B cell (primary cell): ENCODE data around the gene ARHGEF33. TPM values are rescaled to one million over a fixed set of nuclear protein-coding genes. Genes with fewer than 3 reads are reported as not detected.
"Not testable (repeated sequence)": the region's sequence is repeated elsewhere in the genome, so short reads cannot be mapped to it uniquely, and the experiment has no call there.

Experiments
- ATAC-seq: fragments of 200-7000 bp; cut with Tn5 transposase; one replicate; pipeline ENCODE4 v1.10.0; 2021; ENCODE audit warnings: low read depth, mild to moderate bottlenecking, moderate number of reproducible peaks, moderate library complexity
- CTCF ChIA-PET: fragments of 350-600 bp; sonication (Branson Sonifier 250); formaldehyde crosslinking; loops from one replicate; lab custom pipeline; 2021; ENCODE audit warnings: antibody characterized with exemption, inconsistent platforms; lab: Charles Lee
- POLR2A ChIA-PET: fragments of 350-600 bp; sonication (Branson Sonifier 250); formaldehyde crosslinking; loops from one replicate; lab custom pipeline; 2021; ENCODE audit warnings: antibody characterized with exemption; lab: Charles Lee
- DNase-seq: peaks from one replicate; pipeline ENCODE4 v3.0.0; 2013
- H2AFZ ChIP-seq: 2 replicates; pipeline ENCODE4 v1.6.1; 2012; ENCODE audit warnings: mild to moderate bottlenecking, low read depth, low read length; ENCODE audit not compliant: insufficient read depth, poor library complexity, severe bottlenecking
- H3K27ac ChIP-seq, 2 donors: 1 replicate in 1 of 2; 2 replicates in 1 of 2; pipeline ENCODE4 v1.5.1; 2012 to 2013; ENCODE audit warnings: low read length in 2 of 2, mild to moderate bottlenecking in 2 of 2, moderate library complexity in 1 of 2
- H3K27me3 ChIP-seq, 4 experiments: fragments of 200-600 bp in 1 of 4; sonication (generic) in 1 of 4; replicated peaks in 1 of 4; 1 replicate in 2 of 4; 2 replicates in 2 of 4; pipeline versions ENCODE4 v1.6.1 to v1.7.0; 2013 to 2016; ENCODE audit warnings: low read length in 3 of 4, mild to moderate bottlenecking in 2 of 4, mixed read lengths in 1 of 4, moderate library complexity in 1 of 4; ENCODE audit not compliant: insufficient read depth in 4 of 4, control insufficient read depth in 3 of 4; ENCODE audit errors: control extremely low read depth in 1 of 4
- H3K36me3 ChIP-seq, 2 experiments: replicated peaks in 1 of 2; 1 replicate in 1 of 2; 2 replicates in 1 of 2; pipeline versions ENCODE4 v1.6.1 to v1.7.1; 2013; ENCODE audit warnings: low read length in 1 of 2; ENCODE audit not compliant: insufficient read depth in 2 of 2, control insufficient read depth in 1 of 2; ENCODE audit errors: control extremely low read depth in 1 of 2, extremely low read depth in 1 of 2
- H3K4me1 ChIP-seq, 2 donors: fragments of 200-600 bp in 1 of 2; sonication (generic) in 1 of 2; 1 replicate in 1 of 2; 2 replicates in 1 of 2; pipeline versions ENCODE4 v1.5.1 to v1.6.1; 2013 to 2017; ENCODE audit warnings: low read length in 2 of 2; ENCODE audit not compliant: control insufficient read depth in 2 of 2, insufficient read depth in 2 of 2
- H3K4me2 ChIP-seq: replicated peaks from 2 replicates; pipeline ENCODE3; 2012; ENCODE audit warnings: mild to moderate bottlenecking, low read depth, low read length; ENCODE audit not compliant: poor library complexity, severe bottlenecking
- H3K4me3 ChIP-seq, 5 experiments: fragments of 200-600 bp in 1 of 5; sonication (generic) in 1 of 5; 1 replicate in 3 of 5; 2 replicates in 2 of 5; pipeline versions ENCODE4 v1.5.1 to v1.7.0; 2011 to 2016; ENCODE audit warnings: low read length in 4 of 5, mild to moderate bottlenecking in 4 of 5, low read depth in 2 of 5, control low read depth in 1 of 5, moderate library complexity in 1 of 5; ENCODE audit not compliant: insufficient read depth in 1 of 5; ENCODE audit errors: control extremely low read depth in 1 of 5, extremely low read depth in 1 of 5
- H3K79me2 ChIP-seq: fragments of 200-600 bp; sonication (generic); one replicate; pipeline ENCODE4 v1.6.0; 2016; ENCODE audit warnings: low read length; ENCODE audit not compliant: control insufficient read depth, insufficient read depth
- H3K9ac ChIP-seq: fragments of 200-600 bp; sonication (generic); 2 replicates; pipeline ENCODE4 v1.6.1; 2017; ENCODE audit warnings: mild to moderate bottlenecking, low read length, moderate library complexity
- H3K9me3 ChIP-seq, 3 donors: one replicate each; pipeline versions ENCODE4 v1.6.1 to v1.7.1; 2013; ENCODE audit warnings: low read length in 2 of 3; ENCODE audit not compliant: control insufficient read depth in 2 of 3, insufficient read depth in 1 of 3; ENCODE audit errors: control extremely low read depth in 1 of 3
- H4K20me1 ChIP-seq: 2 replicates; pipeline ENCODE4 v1.6.0; 2012; ENCODE audit warnings: mild to moderate bottlenecking, low read length; ENCODE audit not compliant: insufficient read depth, control insufficient read depth, poor library complexity, severe bottlenecking
- H3K27ac Mint-ChIP-seq: one replicate; pipeline ENCODE4 v1.8.0; 2021; ENCODE audit warnings: mixed read lengths
- H3K27me3 Mint-ChIP-seq: one replicate; pipeline ENCODE4 v1.8.0; 2021; ENCODE audit warnings: mixed read lengths
- H3K4me1 Mint-ChIP-seq: one replicate; pipeline ENCODE4 v1.8.0; 2021; ENCODE audit warnings: mixed read lengths
- H3K4me3 Mint-ChIP-seq: one replicate; pipeline ENCODE4 v1.8.0; 2021; ENCODE audit warnings: mixed read lengths
- H3K9me3 Mint-ChIP-seq: one replicate; pipeline ENCODE4 v1.8.0; 2022; ENCODE audit warnings: mixed read lengths; ENCODE audit not compliant: insufficient read depth
- CTCF ChIP-seq: fragments of 200-600 bp; IDR thresholded peaks from one replicate; pipeline ENCODE4 v1.8.0; 2022; ENCODE audit warnings: antibody characterized with exemption, mild to moderate bottlenecking
- EZH2 ChIP-seq: IDR thresholded peaks from 2 replicates; pipeline ENCODE4 v1.6.1; 2012; ENCODE audit warnings: borderline replicate concordance, low read depth, mild to moderate bottlenecking, moderate library complexity, low read length; ENCODE audit not compliant: insufficient read depth, poor library complexity, severe bottlenecking
- WGBS: methylation state at CpG from one replicate; pipeline ENCODE4 v1.1.5; 2013; ENCODE audit warnings: missing lambda C conversion rate; ENCODE audit not compliant: insufficient coverage; 5-methylcytosine and 5-hydroxymethylcytosine counted together
- intact Hi-C: fragments of 100-400 bp; cut with micrococcal nuclease; formaldehyde crosslinking; loops from one replicate; pipeline ENCODE4 v1.10.0; 2022
- polyA plus RNA-seq: library from polyadenylated mRNA; depleted of rRNA; stranded (reverse); fragments of >200 nt; gene quantifications from 2 replicates; pipeline ENCODE4 v1.2.3, GENCODE V29; 2012
- total RNA-seq, 2 donors: library from RNA; stranded (reverse); fragments of 120-200 nt in 1 of 2; gene quantifications; 1 replicate in 1 of 2; 2 replicates in 1 of 2; pipeline versions ENCODE4 v1.2.3 to v1.2.4, GENCODE V29; 2013 to 2022

Gene ARHGEF33
- total and polyA plus RNA-seq, 2 donors (not counting 1 experiment from before 2014, with no cell fraction given) = 0.04 to 0.20 TPM

GRCh38 chr2:38936516-38936915 is 46.8 kb downstream of the ARHGEF33 start:
- POLR2A ChIA-PET, H3K4me1 Mint-ChIP-seq, H3K79me2 ChIP-seq, H3K9me3 Mint-ChIP-seq, H3K9me3 ChIP-seq, DNase-seq, ATAC-seq, H3K4me2 ChIP-seq, H3K27me3 ChIP-seq, H2AFZ ChIP-seq, intact Hi-C loops, H3K27ac Mint-ChIP-seq, H3K4me3 ChIP-seq, H3K9ac ChIP-seq, H3K27ac ChIP-seq, H3K4me1 ChIP-seq, H4K20me1 ChIP-seq, H3K4me3 Mint-ChIP-seq, H3K36me3 ChIP-seq: not testable (repeated sequence)
- H3K27me3 Mint-ChIP-seq = peaks cover 13% of the 10 kb centered on the region
- 91% methylated on average over 5 of the region's 6 CpGs for WGBS
- CTCF ChIA-PET = interaction anchor here (0.6 to 3.0 kb wide), 2 partner anchors 11 to 90 kb away, joined by 3 to 19 read pairs; no protein-coding TSS in a partner anchor

- CTCF ChIA-PET = interaction anchor here (3.0 kb wide), 1 partner anchor 10 kb away, joined by 19 read pairs; no protein-coding TSS in a partner anchor
Measured at GRCh38 chr2:38937548-38937947, 47.9 kb downstream of the ARHGEF33 start.

More at GRCh38 chr2:38937548-38937947, 47.9 kb downstream of the ARHGEF33 start:
- intact Hi-C loops = no loop called here
- no peak overlapping the region for H3K4me3 Mint-ChIP-seq
- no peaks in the 10 kb centered on the region for H3K9me3 Mint-ChIP-seq
- Histone ChIP-seq H3K4me2 (no peak overlapping the region), H3K27ac (no peak overlapping the region), H3K9me3 (no peaks in the 10 kb centered on the region), H3K79me2 (no peaks in the 10 kb centered on the region), H3K27me3 (no peaks in the 10 kb centered on the region), H3K9ac (no peak overlapping the region), H2AFZ (no peak overlapping the region), H4K20me1 (no peaks in the 10 kb centered on the region), H3K4me1 (no peaks in the 10 kb centered on the region), H3K4me3 (no peak overlapping the region), H3K36me3 (no peaks in the 10 kb centered on the region)
- no peak overlapping the region for H3K27ac Mint-ChIP-seq
- no peak for DNase-seq
- no peak for TF ChIP-seq EZH2
- TF ChIP-seq CTCF = no peak
- peaks cover 2% of the 10 kb centered on the region for H3K4me1 Mint-ChIP-seq
- peaks cover 13% of the 10 kb centered on the region for H3K27me3 Mint-ChIP-seq
- WGBS = 90% methylated on average over 2 of the region's 3 CpGs
- POLR2A ChIA-PET = no interaction called here
- no peak for ATAC-seq
